ENCODE results near the gene CEBPB.
A peak's percentile ranks its signal among the peaks of the same experiment; 100 is the strongest.
"Not testable (repeated sequence)": the region's sequence is repeated elsewhere in the genome, so short reads cannot be mapped to it uniquely, and the experiment has no call there.

Gene CEBPB

DNA sequence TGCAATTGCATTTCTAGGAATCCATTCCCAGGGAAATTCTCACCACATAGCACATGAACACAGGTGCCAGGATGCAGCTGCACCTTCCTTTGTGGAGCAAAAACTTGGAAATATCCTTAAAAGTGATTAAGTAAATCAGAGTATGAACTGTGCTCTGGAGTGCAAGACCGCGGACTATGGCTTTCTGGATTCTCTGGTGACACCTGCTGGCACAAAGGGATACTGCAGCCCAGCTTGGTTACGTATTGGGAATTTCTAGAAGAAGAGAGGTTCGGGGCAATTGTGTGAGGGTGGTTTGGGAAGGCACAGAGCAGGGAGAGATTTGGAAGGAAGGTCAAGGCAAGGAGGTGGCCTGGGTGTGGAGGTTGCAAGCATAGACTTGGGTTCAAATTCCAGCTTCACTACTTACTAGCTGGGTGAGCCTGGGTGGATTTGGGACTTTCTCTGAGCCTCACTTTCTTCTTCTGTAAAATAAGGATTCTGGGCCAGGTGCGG lies 21.3 kb upstream of the CEBPB start:
- DNase-seq (ENCODE audit: low read depth, low spot score), result peak; percentile 54

DNA sequence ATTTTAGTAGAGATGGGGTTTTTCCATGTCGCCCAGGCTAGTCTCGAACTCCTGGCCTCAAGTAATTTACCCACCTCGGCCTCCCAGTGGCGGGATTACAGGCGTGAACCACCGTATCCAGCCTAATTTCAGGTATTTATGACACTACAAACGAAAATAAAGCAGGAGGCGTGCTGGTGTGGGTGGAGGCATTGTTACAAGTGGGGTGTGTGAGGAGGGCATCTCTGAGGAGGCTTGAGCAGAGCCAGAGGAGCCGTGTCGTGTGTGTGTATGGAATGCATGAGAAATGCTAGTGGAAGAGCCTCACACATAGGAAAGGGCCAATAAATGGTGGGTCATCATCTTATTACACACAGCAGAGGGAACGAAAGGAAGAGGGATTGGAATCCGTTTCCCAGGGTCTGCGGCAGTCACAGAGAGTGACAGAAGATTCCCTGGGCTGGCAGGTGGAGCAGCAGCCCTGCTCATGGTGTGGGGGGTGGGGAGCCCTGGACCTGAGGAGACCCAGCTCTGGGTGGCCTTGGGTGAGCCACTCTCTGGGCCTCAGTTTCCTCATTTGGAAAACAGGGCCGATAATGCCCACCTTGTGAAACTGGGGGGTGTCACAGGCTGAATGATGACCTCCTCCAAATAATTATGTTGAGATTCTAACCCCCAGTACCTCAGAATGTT lies 19.9 kb upstream of the CEBPB start:
- DNase-seq (ENCODE audit: low read depth, low spot score), result no peak

DNA sequence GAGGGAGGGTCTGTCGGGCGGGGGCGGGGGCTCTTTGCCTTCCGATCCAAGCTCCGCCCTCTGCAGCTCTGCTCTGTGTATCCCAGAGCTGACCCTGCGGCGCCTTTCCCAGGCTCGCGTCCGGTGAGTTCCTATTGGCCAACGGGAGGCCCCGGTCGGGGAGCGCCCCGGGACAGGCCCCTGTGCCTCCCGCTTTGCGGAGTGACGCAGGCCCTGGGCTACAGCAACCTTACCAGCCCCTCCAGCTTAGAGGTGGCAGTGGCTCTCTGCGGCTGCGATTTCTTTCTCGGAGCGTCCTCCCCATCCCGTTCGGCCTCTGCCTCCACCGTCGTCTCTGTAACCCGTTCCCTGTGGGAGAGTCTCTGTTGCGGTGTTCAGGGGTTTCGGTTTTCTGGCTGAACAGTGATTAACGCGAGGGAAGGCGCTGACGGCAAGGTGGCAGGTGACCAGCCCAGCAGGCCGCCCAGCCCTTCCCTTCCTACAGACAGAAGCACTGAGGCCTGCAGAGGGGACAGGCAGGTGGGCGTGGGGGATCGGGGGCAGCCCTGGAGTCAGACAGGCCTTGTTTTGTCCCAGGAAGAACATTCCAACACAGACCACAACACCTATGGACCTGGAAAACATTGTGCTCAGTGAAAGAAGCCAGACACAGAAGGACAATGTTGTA lies 18.1 kb upstream of the CEBPB start:
- peak; percentile 66 for DNase-seq (ENCODE audit: low read depth, low spot score)

DNA sequence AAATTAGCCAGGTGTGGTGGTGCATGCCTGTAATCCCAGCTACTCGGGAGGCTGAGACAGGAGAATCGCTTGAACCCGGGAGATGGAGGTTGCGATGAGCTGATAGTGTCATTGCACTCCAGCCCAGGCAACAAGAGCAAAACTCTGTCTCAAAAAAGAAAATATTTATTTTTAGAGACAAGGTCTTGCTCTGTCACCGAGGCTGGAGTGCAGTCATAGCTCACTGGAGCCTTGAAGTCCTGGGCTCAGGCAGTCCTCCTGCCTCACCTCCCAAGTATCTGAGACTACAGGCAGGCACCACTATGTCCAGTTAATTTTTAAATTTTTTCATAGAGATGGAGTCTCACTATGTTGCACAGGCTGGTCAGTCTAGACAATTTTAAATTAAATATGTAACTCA lies 16.2 kb upstream of the CEBPB start:
- DNase-seq (ENCODE audit: low read depth, low spot score), result no peak

DNA sequence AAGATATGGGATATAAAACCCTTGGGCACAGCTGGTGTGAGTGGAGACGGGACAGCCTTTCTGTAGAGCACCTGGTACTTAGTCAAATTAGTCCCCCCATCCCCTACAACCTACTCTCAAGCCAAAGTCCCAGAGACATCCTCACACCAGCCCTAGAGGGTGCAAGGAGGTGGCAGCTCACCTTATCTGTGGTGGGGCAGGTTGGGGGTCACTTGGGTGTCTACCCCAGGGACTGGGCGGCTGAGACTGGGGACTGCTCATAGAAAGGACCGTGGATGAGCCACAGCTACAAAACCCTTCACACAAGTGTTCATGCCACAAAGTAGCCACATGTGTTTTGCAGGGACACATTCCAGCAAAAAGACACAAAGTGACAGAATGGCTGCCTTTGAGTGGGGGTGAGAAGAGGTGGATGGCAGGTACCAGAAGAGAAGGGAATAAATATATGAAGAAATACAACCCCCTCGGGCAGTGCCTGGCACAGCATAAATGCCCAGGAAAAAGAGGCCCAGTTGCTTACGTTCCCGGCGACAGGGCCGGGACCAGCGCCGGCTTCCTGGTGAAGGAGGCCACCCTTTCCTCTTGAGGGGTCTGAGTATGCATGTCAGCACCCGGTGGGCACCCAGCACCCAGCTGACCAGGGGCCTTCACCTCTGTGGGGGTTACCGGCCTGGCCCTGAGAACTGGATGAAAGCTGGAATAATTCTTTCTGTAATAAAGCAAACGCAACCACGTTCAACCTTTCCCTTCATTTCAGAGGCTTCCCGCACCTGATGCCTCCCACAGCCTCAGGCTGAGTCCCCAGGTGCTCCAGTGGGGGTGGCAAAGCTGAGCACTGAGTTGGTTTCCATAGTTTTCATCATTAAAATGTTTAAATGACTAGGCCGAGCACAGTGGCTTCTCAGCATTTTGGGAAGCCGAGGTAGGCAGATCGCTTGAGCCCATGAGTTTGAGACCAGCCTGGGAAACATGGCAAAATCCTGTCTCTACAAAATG lies 14.4 kb upstream of the CEBPB start:
- no peak for DNase-seq (ENCODE audit: low read depth, low spot score)

DNA sequence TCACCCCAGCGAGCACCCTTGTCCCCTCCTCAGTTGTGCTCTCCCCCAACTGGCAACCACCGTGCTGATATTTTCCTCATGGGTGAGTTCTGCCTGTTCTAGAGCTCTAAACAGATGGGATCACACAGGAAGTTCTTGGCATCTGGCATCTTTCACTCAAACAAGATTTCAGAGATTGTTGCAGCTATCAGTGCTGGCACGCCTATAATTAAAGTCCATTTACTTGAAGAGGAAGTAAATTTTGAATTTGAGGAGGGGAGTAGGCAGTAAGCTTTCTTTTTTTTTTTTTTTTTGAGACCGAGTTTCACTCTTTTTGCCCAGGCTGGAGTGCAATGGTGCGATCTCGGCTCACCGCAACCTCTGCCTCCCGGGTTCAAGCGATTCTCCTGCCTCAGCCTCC lies 12.0 kb upstream of the CEBPB start:
- not testable (repeated sequence) for DNase-seq (ENCODE audit: low read depth, low spot score)

DNA sequence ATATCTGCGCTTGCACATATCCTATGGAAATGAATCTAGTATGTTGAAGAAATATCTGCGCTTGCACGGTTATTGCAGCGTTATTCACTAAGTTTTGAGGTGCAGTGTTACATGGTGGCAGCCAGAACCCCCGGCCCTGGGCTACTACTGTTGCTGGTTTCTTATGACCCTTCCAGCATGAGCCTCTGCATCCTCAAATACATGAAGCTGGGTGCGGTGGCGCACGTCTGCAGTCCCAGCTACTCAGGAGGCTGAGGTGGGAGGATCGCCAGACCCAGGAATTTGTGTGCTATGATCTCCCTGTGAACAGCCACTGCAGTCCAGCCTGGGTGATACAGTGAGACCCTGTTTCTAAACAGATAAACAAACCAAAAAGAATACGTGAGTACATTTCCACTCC lies 9.3 kb upstream of the CEBPB start:
- no peak for DNase-seq (ENCODE audit: low read depth, low spot score)

DNA sequence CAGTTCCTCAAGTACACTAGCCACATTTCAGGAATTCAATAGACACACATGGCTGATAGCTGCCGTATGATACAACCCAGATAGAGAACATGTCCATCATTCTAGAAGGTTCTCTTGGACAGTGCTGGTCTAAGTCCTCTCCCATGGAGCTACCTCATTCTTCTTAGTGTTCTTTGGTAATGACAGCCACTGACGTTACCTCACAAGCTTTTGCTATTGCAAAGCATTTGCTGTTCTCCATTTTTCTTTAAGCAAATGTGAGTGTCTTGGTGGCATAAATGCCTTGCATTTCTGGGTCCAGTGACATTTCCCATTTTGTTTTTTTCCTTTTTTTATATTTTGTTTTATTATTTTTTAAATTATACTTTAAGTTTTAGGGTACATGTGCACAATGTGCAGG lies 8.3 kb upstream of the CEBPB start:
- DNase-seq (ENCODE audit: low read depth, low spot score), result no peak

DNA sequence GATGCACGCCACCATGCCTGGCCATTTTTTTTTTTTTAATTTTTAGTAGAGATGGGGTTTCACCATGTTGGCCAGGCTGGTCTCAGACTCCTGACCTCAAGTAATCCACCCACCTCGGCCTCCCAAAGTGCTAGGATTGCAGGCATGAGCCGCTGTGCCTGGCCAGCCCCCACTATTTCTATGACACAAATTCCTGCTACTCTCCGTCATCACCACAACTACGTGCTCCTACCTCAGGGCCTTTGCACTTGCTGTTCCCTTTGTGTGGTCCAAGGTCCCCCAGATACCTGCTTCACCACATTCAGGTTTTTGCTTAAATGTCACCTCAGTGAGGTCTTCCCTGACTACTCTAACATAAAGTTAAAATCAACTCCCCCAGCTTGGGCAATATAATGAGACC lies 5.2 kb upstream of the CEBPB start:
- no peak for DNase-seq (ENCODE audit: low read depth, low spot score)

DNA sequence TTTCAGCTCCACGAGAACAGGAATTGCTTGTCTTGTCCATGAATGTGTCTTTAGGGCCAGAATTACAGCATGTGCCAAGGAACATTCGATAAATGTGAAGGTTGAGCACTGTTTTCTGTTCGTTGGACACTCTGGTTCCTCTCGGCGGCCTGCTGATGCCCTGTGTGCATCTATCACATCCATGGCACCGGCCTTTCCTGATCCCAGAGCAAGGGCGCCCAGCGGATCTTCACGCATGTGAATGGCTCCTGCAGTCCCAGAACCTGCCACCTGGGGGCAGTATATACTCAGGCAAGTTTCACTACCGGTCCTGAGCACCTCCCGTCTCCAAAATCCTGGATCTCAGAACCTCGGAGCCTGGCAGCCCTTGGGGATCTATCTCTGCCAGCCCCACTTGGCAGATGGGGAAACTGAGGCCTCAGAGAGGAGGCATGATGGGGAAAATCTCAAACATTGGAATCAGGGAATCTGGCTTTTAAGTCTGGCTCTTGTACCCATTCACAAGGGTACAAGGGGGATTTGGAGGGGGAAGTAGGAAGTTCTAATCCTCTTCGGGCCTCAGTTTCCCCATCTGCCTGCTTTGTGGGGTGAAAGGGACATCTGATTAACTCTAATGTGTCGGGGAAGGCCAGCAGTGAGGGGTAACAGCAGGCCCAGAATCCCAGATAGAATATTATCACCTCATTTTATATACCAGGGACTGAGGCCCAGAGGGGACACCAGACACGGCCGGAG lies 4.3 kb upstream of the CEBPB start:
- DNase-seq (ENCODE audit: low read depth, low spot score), result peak; percentile 56

DNA sequence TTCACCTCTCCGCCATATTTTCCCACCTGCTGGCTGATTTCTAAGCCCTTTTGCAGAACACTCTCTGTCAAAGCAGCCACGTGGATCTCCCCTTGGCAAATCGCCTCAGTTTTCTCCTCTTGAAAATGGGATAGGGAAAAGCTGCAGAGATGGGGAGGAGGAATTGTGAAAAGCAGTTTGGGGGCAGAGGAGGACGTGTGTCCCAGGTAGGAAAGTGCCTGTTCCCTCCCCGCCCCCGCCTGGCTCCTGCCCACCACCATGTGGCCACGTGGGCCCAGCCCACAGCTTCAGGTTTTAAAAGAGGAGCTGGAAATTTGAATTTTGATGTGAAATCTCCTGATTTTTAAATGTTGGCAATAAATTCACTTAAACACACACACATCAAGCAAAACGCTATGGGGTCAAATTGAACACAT lies 3.6 kb upstream of the CEBPB start:
- DNase-seq (ENCODE audit: low read depth, low spot score), result no peak

DNA sequence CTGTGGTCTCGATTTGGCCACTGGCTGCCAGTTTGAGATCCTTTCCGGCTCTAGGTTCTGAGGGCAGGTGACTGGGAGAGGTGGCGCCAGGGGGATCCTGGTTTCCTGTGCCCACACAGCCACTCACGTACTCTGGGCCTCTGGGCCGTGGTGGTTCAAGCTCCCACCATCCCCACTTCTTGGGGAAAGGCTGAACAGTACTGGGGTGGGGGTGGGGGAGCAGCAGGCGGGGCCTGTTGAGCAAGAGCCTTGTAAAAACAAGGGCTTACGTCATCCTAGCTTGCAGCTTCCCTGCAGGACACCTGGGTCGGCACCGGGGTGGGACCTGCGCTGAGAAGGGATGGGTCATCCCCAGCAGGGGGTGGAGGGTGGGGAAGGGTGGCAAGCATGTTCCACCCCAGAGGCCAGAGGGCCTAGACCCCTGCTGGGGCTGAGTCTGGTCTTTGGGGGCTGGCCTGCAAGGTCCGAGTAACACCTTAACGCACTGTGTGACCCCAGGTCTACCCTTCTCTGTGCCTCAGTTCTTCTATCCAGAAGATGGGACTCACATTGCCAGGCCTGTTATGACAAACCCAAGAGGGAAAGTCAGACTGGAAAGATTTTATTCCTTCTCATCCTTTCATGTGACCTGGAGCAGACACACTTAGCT lies 3.1 kb upstream of the CEBPB start:
- peak; percentile 61 for DNase-seq (ENCODE audit: low read depth, low spot score)

DNA sequence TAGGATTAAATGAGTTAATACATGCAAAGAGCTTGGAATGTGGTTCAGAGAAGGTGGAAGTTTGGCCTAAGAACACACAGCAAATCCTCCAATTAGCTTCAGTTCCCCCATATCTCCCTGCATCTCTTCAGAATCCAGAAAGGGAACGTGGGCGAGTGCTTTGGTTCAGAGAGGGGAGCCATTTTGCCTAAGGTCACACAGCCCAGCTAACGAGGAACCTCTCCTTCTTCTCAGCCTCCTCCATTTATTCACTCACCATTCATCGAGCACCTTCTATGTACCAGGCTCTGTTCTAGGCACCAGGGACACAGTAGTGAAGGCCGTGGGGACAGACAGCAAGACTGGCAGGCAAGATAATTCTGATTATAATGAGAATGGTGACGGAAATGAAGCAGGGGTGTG lies 2.3 kb upstream of the CEBPB start:
- DNase-seq (ENCODE audit: low read depth, low spot score), result no peak

DNA sequence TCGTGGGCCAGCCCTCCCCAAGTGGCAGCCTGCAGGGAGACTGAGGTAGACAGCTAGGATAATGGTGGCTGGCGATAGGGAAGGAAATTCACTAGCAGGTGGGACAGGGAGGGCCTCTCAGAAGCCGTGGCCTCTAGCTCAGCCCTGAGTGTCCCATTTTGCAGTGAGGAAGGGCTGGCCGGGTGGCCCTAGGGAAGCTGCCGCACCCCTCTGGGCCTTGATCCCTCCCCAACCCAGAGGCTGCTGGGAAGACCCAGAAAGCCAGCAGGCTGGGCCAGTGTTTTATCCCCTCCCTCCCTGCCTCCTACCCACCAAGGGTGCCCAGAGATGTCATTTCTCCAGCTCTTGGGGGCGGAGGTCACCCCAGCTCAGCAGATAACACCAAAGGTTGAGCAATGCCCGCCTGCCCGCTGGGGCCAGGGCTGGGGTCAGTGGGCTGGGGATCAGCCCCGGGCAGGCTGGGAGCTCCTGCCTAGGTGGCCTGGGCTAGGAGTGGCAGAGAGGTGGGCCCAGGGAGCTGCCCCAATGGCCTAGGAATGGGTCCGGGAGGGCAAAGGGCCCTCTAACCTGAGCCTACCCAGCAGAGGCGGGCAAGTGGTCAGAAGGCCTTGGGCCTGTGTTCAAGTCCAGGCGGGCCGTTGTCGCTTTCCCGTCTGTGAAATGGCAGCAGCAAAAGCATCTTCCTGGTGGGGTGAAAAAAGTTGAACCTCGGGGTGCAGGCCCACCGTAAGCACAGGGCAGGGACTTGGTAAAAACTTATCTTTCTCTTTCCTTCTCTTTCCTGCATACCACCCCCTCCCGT lies 1.6 kb upstream of the CEBPB start:
- no peak for DNase-seq (ENCODE audit: low read depth, low spot score)

DNA sequence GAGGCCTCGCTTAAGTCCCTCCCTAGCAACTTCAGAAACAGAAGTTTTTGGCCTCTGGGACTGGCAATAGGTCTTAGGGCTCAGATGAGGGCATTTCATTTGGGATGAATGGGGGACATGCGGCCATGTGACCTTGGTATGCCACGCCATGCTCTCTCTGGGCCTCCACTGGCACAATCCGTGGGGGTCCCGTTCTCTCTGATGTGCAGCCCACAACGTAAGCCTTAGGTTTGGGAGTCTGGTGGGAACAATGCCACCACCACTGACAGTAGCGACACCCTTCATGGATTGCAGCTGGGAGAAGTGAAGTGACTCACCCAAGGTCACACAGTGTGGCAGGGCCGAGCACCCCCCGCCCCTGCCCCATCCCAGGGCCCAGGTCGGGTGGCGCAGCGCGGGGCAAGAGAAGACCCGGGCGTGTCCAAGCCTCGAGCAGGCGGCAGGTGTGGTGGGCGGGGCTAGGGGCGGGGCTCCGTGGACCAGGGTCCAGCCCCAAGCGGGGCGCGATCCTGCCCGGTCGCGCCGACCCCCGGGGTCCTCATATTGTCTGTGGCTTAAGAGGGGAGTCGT lies 864 bp upstream of the CEBPB start:
- DNase-seq (ENCODE audit: low read depth, low spot score), result no peak

DNA sequence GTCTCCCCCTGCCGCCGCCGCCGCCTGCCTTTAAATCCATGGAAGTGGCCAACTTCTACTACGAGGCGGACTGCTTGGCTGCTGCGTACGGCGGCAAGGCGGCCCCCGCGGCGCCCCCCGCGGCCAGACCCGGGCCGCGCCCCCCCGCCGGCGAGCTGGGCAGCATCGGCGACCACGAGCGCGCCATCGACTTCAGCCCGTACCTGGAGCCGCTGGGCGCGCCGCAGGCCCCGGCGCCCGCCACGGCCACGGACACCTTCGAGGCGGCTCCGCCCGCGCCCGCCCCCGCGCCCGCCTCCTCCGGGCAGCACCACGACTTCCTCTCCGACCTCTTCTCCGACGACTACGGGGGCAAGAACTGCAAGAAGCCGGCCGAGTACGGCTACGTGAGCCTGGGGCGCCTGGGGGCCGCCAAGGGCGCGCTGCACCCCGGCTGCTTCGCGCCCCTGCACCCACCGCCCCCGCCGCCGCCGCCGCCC lies 474 bp downstream of the CEBPB start:
- DNase-seq (ENCODE audit: low read depth, low spot score), result no peak

DNA sequence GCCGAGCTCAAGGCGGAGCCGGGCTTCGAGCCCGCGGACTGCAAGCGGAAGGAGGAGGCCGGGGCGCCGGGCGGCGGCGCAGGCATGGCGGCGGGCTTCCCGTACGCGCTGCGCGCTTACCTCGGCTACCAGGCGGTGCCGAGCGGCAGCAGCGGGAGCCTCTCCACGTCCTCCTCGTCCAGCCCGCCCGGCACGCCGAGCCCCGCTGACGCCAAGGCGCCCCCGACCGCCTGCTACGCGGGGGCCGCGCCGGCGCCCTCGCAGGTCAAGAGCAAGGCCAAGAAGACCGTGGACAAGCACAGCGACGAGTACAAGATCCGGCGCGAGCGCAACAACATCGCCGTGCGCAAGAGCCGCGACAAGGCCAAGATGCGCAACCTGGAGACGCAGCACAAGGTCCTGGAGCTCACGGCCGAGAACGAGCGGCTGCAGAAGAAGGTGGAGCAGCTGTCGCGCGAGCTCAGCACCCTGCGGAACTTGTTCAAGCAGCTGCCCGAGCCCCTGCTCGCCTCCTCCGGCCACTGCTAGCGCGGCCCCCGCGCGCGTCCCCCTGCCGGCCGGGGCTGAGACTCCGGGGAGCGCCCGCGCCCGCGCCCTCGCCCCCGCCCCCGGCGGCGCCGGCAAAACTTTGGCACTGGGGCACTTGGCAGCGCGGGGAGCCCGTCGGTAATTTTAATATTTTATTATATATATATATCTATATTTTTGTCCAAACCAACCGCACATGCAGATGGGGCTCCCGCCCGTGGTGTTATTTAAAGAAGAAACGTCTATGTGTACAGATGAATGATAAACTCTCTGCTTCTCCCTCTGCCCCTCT lies 1.1 kb downstream of the CEBPB start:
- no peak for DNase-seq (ENCODE audit: low read depth, low spot score)

DNA sequence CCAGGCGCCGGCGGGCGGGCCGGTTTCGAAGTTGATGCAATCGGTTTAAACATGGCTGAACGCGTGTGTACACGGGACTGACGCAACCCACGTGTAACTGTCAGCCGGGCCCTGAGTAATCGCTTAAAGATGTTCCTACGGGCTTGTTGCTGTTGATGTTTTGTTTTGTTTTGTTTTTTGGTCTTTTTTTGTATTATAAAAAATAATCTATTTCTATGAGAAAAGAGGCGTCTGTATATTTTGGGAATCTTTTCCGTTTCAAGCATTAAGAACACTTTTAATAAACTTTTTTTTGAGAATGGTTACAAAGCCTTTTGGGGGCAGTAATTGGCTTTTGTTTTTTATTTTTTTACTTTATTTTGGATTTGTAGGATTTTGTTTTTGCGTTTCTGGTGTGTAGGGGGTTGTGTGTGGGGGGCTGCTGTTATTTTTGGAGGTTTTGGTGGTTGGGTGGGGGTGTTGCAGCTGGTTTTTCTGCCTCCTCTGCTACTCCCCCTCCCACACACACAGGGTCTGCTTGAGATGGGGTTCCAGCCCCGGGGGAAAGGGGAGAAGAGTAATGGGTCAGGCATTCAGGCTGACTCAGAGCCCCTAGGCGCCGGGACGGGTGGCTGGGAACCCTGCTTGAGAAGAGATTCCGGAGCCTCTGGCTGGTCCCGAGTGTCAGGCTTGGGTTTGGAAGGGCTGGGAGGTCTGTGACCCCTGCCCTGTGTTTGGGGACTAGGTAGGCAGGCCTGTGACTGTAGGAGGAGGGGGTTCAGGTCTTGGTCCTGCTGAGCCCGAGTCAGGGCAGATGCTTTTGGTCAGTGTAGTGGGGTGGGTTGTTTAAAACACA lies 2.0 kb downstream of the CEBPB start:
- DNase-seq (ENCODE audit: low read depth, low spot score), result no peak

All from brain pericyte (primary cell).